Nephron progenitor cell (in vitro differentiated cells): ENCODE measurements around the gene SLC9A1.

Experiments used
- DNase-seq: peaks from one replicate; pipeline ENCODE4 v3.0.0; 2021
- H3K27ac Mint-ChIP-seq: 2 replicates; pipeline ENCODE4 v1.8.0; 2021; ENCODE audit warnings: mild to moderate bottlenecking, moderate library complexity, mixed read lengths
- H3K27me3 Mint-ChIP-seq: 2 replicates; pipeline ENCODE4 v1.8.0; 2021; ENCODE audit warnings: mild to moderate bottlenecking, low read depth, mixed read lengths; ENCODE audit not compliant: poor library complexity
- H3K36me3 Mint-ChIP-seq: 2 replicates; pipeline ENCODE4 v1.8.0; 2021; ENCODE audit warnings: low read depth, mixed read lengths
- H3K4me1 Mint-ChIP-seq: 2 replicates; pipeline ENCODE4 v1.8.0; 2021; ENCODE audit warnings: mixed read lengths
- H3K4me3 Mint-ChIP-seq: 2 replicates; pipeline ENCODE4 v1.8.0; 2021; ENCODE audit warnings: mild to moderate bottlenecking, moderate library complexity, mixed read lengths
- H3K9me3 Mint-ChIP-seq: 2 replicates; pipeline ENCODE4 v1.8.0; 2021; ENCODE audit warnings: mild to moderate bottlenecking, moderate library complexity, mixed read lengths
- CTCF ChIP-seq: fragments of 200-600 bp; sonication (generic); IDR thresholded peaks from 2 replicates; pipeline ENCODE4 v1.5.0; 2021; ENCODE audit warnings: antibody characterized with exemption

SLC9A1 gene

GRCh38 chr1:27057801-27058625 lies 96.9 kb downstream of the SLC9A1 start:
- Mint-ChIP-seq H3K27me3 (peaks cover 7% of the 10 kb centered on the region), H3K4me3 (no peak overlapping the region)

GRCh38 chr1:27057389-27057788 lies 97.5 kb downstream of the SLC9A1 start:
- Mint-ChIP-seq H3K36me3 (no peaks in the 10 kb centered on the region), H3K27ac (no peak overlapping the region), H3K4me1 (peaks cover 41% of the 10 kb centered on the region), H3K9me3 (no peaks in the 10 kb centered on the region), H3K4me3 (no peak overlapping the region), H3K27me3 (peaks cover 7% of the 10 kb centered on the region)
- TF ChIP-seq CTCF: no peak
- DNase-seq: no peak

More at GRCh38 chr1:27057801-27058625, 96.9 kb downstream of the SLC9A1 start:
- Mint-ChIP-seq H3K27ac (peak overlapping the region; percentile 50), H3K9me3 (peaks cover 4% of the 10 kb centered on the region), H3K36me3 (no peaks in the 10 kb centered on the region), H3K4me1 (peaks cover 41% of the 10 kb centered on the region)
- peak; percentile 27 for DNase-seq
- no peak for TF ChIP-seq CTCF

GRCh38 chr1:27053977-27054753 lies 100.8 kb downstream of the SLC9A1 start:
- H3K4me1 Mint-ChIP-seq: peaks cover 31% of the 10 kb centered on the region
- H3K27ac Mint-ChIP-seq: no peak overlapping the region
- no peaks in the 10 kb centered on the region for H3K36me3 Mint-ChIP-seq
- no peaks in the 10 kb centered on the region for H3K9me3 Mint-ChIP-seq
- no peak for TF ChIP-seq CTCF
- no peak overlapping the region for H3K4me3 Mint-ChIP-seq
- H3K27me3 Mint-ChIP-seq: peaks cover 8% of the 10 kb centered on the region
- no peak for DNase-seq

- Mint-ChIP-seq H3K9me3 (no peaks in the 10 kb centered on the region), H3K4me3 (no peak overlapping the region), H3K36me3 (no peaks in the 10 kb centered on the region), H3K27me3 (peaks cover 4% of the 10 kb centered on the region), H3K27ac (no peak overlapping the region), H3K4me1 (peaks cover 23% of the 10 kb centered on the region)
- TF ChIP-seq CTCF: no peak
- no peak for DNase-seq
Observed at GRCh38 chr1:27052527-27052926, 102.4 kb downstream of the SLC9A1 start.

GRCh38 chr1:27049607-27050006 lies 105.3 kb downstream of the SLC9A1 start:
- H3K27ac Mint-ChIP-seq: no peak overlapping the region

More at GRCh38 chr1:27049607-27050006, 105.3 kb downstream of the SLC9A1 start:
- Mint-ChIP-seq H3K36me3 (no peaks in the 10 kb centered on the region), H3K9me3 (no peaks in the 10 kb centered on the region), H3K27me3 (peaks cover 7% of the 10 kb centered on the region), H3K4me1 (peaks cover 37% of the 10 kb centered on the region), H3K4me3 (no peak overlapping the region)
- no peak for DNase-seq
- TF ChIP-seq CTCF: no peak
